GM12873 (cell line): ENCODE measurements around the gene SCAMP3.

ENCODE experiments used
- CTCF ChIP-seq: IDR thresholded peaks from 2 replicates; pipeline ENCODE4 v1.5.1; 2012; ENCODE audit warnings: low read depth, mild to moderate bottlenecking, moderate library complexity, low read length, control low read depth; ENCODE audit not compliant: insufficient read depth; ENCODE audit errors: missing control alignments

SCAMP3 gene

GRCh38 chr1:155294520-155295182, 32.5 kb upstream of the SCAMP3 start:
- TF ChIP-seq CTCF = no peak

GRCh38 chr1:155293086-155293749, 31.1 kb upstream of the SCAMP3 start:
- TF ChIP-seq CTCF = no peak

DNA sequence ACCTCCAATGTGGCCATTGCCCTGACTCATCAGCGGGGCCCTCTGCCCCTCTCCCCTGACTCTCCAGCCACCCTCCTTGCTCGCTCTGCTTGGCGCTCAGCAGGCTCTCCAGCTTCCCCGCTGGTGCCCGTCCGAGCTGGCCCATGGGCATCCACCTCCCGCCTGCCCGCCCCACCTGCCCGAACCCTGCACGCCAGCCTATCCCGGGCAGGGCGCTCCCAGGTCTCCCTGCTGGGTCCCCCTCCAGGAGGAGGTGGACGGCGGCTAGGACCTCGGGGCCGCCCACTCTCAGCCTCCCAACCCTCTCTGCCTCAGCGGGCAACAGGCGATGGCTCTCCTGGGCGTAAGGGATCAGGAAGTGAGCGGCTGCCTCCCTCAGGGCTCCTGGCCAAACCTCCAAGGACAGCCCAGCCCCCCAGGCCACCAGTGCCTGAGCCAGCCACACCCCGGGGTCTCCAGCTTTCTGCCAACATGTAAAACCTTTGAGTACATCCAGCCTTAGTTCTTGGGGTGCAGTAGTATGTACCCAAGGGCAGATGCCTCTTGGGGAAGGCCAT, 25.9 kb upstream of the SCAMP3 start:
- no peak for TF ChIP-seq CTCF

DNA sequence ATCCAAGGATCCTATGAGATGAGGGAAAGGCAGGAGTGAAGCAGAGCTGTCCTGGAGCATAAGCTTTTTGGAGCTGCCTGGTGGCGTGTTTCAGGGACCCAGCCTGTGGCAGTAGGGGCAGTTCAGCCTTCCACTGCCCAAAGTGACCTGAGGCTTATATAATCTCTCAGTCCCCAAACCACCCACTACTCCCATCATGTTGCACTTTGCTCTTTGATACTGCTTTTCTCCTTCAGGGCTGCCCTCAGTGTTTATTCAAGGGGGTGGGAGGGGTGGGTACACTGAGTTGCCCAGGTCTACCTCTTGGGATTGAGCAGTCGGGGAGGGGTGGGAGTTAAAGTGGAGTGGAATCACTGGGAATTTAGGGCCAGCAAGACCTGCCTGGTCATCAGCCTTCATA, 24.4 kb upstream of the SCAMP3 start:
- TF ChIP-seq CTCF = no peak

GRCh38 chr1:155285631-155286044, 23.5 kb upstream of the SCAMP3 start:
- no peak for TF ChIP-seq CTCF

DNA sequence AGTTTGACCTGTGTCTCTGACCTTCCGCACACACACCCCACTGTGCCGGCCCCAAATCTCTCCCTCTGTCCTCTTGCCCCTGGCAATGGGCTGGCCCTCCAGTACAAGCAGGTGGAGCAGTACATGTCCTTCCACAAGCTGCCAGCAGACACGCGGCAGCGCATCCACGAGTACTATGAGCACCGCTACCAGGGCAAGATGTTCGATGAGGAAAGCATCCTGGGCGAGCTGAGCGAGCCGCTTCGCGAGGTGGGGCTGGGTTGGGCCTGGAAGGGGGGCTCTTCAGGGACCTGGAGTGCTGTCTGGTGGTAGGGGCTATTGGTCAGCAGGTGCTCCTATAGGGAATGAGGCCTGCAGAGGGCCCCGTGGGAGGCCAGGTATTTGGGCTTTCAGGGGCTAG, 22.9 kb upstream of the SCAMP3 start:
- TF ChIP-seq CTCF = no peak

GRCh38 chr1:155284476-155284875, 22.3 kb upstream of the SCAMP3 start:
- no peak for TF ChIP-seq CTCF
